ES-I3 (cell line): ENCODE results near the gene PDHA2.
"Not testable (repeated sequence)": the region's sequence is repeated elsewhere in the genome, so short reads cannot be mapped to it uniquely, and the experiment has no call there.

Experiments used
- H3K36me3 ChIP-seq: 2 replicates; pipeline ENCODE4 v1.6.1; 2013; ENCODE audit warnings: mild to moderate bottlenecking, low read length, control low read depth, moderate library complexity; ENCODE audit not compliant: insufficient read depth
- H3K4me1 ChIP-seq: 2 replicates; pipeline ENCODE4 v1.6.1; 2013; ENCODE audit warnings: mild to moderate bottlenecking, control low read depth, low read length; ENCODE audit not compliant: insufficient read depth
- H3K9ac ChIP-seq: 2 replicates; pipeline ENCODE4 v1.6.1; 2013; ENCODE audit warnings: low read depth, mild to moderate bottlenecking, low read length, moderate library complexity
- H3K9me3 ChIP-seq: 2 replicates; pipeline ENCODE4 v1.6.1; 2013; ENCODE audit warnings: mild to moderate bottlenecking, low read length, moderate library complexity; ENCODE audit not compliant: control insufficient read depth, insufficient read depth

Gene PDHA2

DNA sequence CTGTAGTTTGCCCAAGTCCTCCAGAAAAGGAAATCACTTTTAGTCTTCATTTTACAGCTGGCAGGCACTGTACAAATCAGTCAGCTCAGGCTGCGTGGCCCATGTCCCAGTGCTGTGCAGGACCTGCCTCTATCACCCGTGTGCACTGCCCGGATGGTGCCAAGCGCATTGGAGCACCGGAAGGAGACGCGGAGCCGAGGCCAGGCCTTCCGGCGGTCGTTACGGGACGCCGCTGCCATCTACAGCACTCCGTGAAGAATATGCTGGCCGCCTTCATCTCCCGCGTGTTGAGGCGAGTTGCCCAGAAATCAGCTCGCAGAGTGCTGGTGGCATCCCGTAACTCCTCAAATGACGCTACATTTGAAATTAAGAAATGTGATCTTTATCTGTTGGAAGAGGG is at the start of gene PDHA2:
TSS of gene PDHA2 (plus strand) at position 203 of the 400 bp plus-strand sequence. CDS start at position 261, 58 bp downstream.
- Histone ChIP-seq H3K9ac (no peak within 1 kb of the TSS), H3K9me3 (no peaks in the 10 kb centered on the region), H3K4me1 (peaks cover 9% of the 10 kb centered on the region; the same call in 1 of the 2 replicates), H3K36me3 (no peaks in the 10 kb centered on the region)

- peaks cover 4% of the 10 kb centered on the region; the same call in 1 of the 2 replicates for H3K4me1 ChIP-seq
- H3K36me3 ChIP-seq = no peaks in the 10 kb centered on the region
- H3K9ac ChIP-seq = no peak overlapping the region
- no peaks in the 10 kb centered on the region for H3K9me3 ChIP-seq
These were observed 41.9 kb upstream of the PDHA2 start for GRCh38 chr4:95798003-95798402.

DNA sequence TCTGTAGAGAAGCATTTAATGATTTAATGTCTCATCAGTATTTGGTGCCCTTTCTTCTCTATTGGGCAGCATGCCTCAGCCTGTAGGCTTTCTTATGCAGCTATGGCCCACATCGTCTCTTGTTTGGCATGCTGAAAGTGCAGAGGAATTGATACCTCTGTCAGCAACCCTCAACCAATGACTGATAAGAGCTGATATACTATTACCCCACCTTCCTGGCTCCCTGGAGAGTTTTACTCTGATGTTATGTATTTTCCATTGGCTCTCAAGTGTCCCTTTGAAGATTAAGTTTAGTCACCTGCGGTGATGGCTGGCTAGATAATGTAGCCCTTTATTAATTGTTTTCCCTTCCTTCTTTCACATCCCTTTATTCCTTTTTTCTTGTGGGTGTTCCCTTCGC is 41.2 kb upstream of the PDHA2 start:
- no peak overlapping the region for H3K9ac ChIP-seq

DNA sequence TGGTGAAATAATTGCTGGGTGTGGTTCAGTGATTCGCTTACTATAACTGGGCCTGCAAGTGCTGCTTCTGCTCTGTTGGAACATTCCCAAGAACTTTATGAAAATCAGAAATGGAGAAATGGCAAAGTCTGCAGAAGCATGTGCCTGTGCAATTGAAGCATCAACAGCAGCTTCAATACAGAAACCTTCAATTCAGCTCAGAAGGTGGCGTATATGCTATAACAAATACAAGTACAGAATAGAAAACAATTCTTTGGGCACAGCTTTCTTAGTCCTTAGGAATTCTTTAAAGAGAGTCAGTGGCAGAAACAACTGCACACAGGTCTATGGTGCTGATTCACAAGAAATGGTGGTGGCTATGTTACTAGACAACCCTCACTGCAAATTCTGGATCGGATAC is 18.0 kb upstream of the PDHA2 start:
- H3K9me3 ChIP-seq = no peaks in the 10 kb centered on the region
- no peak overlapping the region for H3K9ac ChIP-seq
- no peaks in the 10 kb centered on the region; the same call in 1 of the 2 replicates for H3K36me3 ChIP-seq
- no peaks in the 10 kb centered on the region for H3K4me1 ChIP-seq

More for the DNA sequence above, 41.2 kb upstream of the PDHA2 start:
- no peaks in the 10 kb centered on the region for H3K36me3 ChIP-seq
- H3K9me3 ChIP-seq = no peaks in the 10 kb centered on the region
- H3K4me1 ChIP-seq = peaks cover 4% of the 10 kb centered on the region; the same call in 1 of the 2 replicates

DNA sequence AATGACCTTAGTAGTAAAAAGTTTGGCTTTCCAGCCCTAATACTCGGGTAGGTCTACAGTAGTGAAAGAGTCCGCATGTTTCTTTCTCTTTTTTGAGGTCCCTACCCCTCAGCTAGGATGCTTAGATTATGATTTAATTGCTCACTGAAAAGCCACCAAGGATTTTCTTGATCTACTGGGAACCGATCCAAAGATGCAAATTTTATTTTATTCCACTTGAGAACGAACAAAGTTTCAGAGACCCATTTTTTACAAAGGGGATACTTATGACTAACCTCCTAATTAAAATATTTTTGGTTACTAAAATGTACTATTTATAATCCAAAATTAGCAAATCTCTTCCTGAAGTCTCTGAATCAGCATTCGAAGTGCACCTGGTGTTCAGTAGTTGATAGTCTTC is 14.3 kb upstream of the PDHA2 start:
- no peak overlapping the region for H3K9ac ChIP-seq
- no peaks in the 10 kb centered on the region; the same call in 1 of the 2 replicates for H3K36me3 ChIP-seq
- H3K4me1 ChIP-seq = no peaks in the 10 kb centered on the region
- H3K9me3 ChIP-seq = no peaks in the 10 kb centered on the region

GRCh38 chr4:95830651-95831050 is 9.2 kb upstream of the PDHA2 start:
- H3K9ac ChIP-seq = no peak overlapping the region
- H3K4me1 ChIP-seq = no peaks in the 10 kb centered on the region
- no peaks in the 10 kb centered on the region for H3K9me3 ChIP-seq
- H3K36me3 ChIP-seq = no peaks in the 10 kb centered on the region

GRCh38 chr4:95831166-95831565 is 8.7 kb upstream of the PDHA2 start:
- H3K36me3 ChIP-seq = no peaks in the 10 kb centered on the region
- H3K4me1 ChIP-seq = no peaks in the 10 kb centered on the region
- no peaks in the 10 kb centered on the region for H3K9me3 ChIP-seq
- H3K9ac ChIP-seq = no peak overlapping the region

DNA sequence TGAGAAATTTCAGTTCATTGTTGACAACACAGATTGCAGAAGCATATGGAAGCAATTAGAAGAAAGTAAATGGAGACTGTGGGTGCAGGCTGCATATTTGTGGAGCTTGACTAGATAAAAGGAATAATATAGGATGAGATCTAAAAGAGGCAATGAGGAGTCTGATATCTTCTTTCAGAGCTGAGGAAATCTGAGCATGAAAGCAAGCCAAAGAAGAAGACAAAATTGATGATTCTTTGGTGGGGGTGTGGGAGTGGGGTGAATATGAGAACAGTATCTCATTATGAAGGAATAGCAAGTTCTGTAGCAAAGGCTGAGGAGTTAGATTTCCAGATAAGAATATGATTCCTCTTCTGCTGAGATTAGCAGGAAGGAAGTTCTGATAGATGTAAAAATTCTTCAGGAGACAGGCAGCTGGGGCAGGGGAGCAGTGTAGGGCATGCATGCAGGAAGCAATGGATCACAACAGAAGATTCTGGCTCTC is 6.1 kb upstream of the PDHA2 start:
- H3K9me3 ChIP-seq = no peaks in the 10 kb centered on the region
- no peaks in the 10 kb centered on the region for H3K36me3 ChIP-seq
- peaks cover 8% of the 10 kb centered on the region; the same call in 1 of the 2 replicates for H3K4me1 ChIP-seq
- H3K9ac ChIP-seq = no peak overlapping the region

DNA sequence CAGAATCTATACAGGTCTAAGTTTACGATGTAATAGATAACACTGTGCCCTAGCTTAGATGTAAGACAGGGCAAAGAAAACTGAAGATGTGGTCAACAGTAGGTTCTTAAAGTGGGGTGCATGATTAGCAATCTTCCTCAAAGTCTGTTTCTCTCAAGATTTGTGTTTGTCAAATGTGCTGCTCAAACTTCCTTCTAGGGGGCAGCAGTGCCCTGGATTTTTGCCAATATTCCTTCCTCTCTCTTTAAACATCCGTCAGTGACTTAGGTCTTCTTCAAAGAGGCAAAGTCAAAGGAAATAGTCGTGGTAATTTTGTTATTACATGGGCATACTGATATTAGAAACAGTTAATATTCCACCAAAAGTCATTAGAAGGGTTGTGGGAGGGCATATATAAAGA is 4.2 kb upstream of the PDHA2 start:
- Histone ChIP-seq H3K9ac (no peak overlapping the region), H3K36me3 (no peaks in the 10 kb centered on the region), H3K4me1 (peaks cover 9% of the 10 kb centered on the region; the same call in 1 of the 2 replicates), H3K9me3 (no peaks in the 10 kb centered on the region)

DNA sequence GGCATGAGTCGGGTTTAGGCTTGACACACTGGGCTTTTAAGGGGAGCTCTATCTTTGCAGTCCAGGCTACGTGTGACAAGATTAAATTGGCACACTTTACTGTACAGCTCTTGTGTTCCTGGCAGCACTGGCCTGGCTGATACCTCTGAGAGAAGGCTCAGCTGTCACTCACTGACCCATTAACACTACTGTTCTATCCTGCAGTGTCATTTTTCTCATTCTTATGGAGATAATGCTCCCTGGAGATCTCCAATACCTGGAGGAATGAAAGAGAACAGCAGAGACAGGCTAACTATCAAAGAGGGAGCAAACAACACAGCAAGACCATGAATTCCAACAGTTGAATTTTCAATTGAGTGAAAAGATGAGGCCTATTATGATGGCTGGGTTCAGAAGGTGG is 1.7 kb upstream of the PDHA2 start:
- no peaks in the 10 kb centered on the region for H3K36me3 ChIP-seq
- H3K4me1 ChIP-seq = peaks cover 9% of the 10 kb centered on the region; the same call in 1 of the 2 replicates
- no peak overlapping the region for H3K9ac ChIP-seq
- no peaks in the 10 kb centered on the region for H3K9me3 ChIP-seq

- Histone ChIP-seq H3K36me3 (no peaks in the 10 kb centered on the region), H3K4me1 (no peaks in the 10 kb centered on the region), H3K9ac (no peak overlapping the region), H3K9me3 (no peaks in the 10 kb centered on the region)
These were observed 8.1 kb downstream of the PDHA2 start for GRCh38 chr4:95847908-95848460.

- Histone ChIP-seq H3K9me3 (no peaks in the 10 kb centered on the region), H3K36me3 (no peaks in the 10 kb centered on the region), H3K9ac (no peak overlapping the region), H3K4me1 (no peaks in the 10 kb centered on the region)
These were observed 10.3 kb downstream of the PDHA2 start for GRCh38 chr4:95850161-95850560.

- no peaks in the 10 kb centered on the region for H3K9me3 ChIP-seq
- H3K36me3 ChIP-seq = no peaks in the 10 kb centered on the region
- no peak overlapping the region for H3K9ac ChIP-seq
- no peaks in the 10 kb centered on the region for H3K4me1 ChIP-seq
These were observed 17.9 kb downstream of the PDHA2 start for GRCh38 chr4:95857761-95858160.

GRCh38 chr4:95867919-95868318 is 28.0 kb downstream of the PDHA2 start:
- peaks cover 14% of the 10 kb centered on the region for H3K9me3 ChIP-seq
- no peaks in the 10 kb centered on the region for H3K36me3 ChIP-seq
- H3K9ac ChIP-seq = no peak overlapping the region
- H3K4me1 ChIP-seq = peaks cover 4% of the 10 kb centered on the region; the same call in 1 of the 2 replicates

- H3K9ac ChIP-seq, H3K36me3 ChIP-seq, H3K4me1 ChIP-seq: not testable (repeated sequence)
- peaks cover 14% of the 10 kb centered on the region for H3K9me3 ChIP-seq
These were observed 29.5 kb downstream of the PDHA2 start for GRCh38 chr4:95869414-95869813.
